Osteocyte (in vitro differentiated cells): Measurements from ENCODE around the gene DIPK1A. TPM values are rescaled to one million over a fixed set of nuclear protein-coding genes. Genes with fewer than 3 reads are reported as not detected.
A peak's percentile ranks its signal among the peaks of the same experiment; 100 is the strongest.

Experiments
- DNase-seq: peaks from one replicate; pipeline ENCODE4 v3.0.0; 2021; ENCODE audit warnings: mixed read lengths; ENCODE audit not compliant: unreplicated experiment; ENCODE audit errors: extremely low spot score
- H3K27ac Mint-ChIP-seq: one replicate; pipeline ENCODE4 v1.8.0; 2021; ENCODE audit warnings: mild to moderate bottlenecking, mixed read lengths; ENCODE audit not compliant: unreplicated experiment
- H3K27me3 Mint-ChIP-seq: one replicate; pipeline ENCODE4 v1.8.0; 2021; ENCODE audit warnings: mixed read lengths; ENCODE audit not compliant: unreplicated experiment
- H3K36me3 Mint-ChIP-seq: one replicate; pipeline ENCODE4 v1.8.0; 2021; ENCODE audit warnings: mixed read lengths; ENCODE audit not compliant: unreplicated experiment
- H3K4me1 Mint-ChIP-seq: one replicate; pipeline ENCODE4 v1.8.0; 2021; ENCODE audit warnings: mixed read lengths; ENCODE audit not compliant: unreplicated experiment
- H3K4me3 Mint-ChIP-seq: one replicate; pipeline ENCODE4 v1.8.0; 2021; ENCODE audit warnings: mild to moderate bottlenecking, moderate library complexity, mixed read lengths; ENCODE audit not compliant: unreplicated experiment
- H3K9me3 Mint-ChIP-seq: one replicate; pipeline ENCODE4 v1.8.0; 2021; ENCODE audit warnings: mixed read lengths; ENCODE audit not compliant: unreplicated experiment
- CTCF ChIP-seq: fragments of 200-600 bp; sonication (generic); IDR thresholded peaks from 2 replicates; pipeline ENCODE4 v1.5.0; 2021; ENCODE audit warnings: antibody characterized with exemption, mild to moderate bottlenecking, moderate library complexity
- total RNA-seq: library from RNA; stranded (reverse); gene quantifications from 2 replicates; pipeline ENCODE4 v1.2.1, GENCODE V29; 2021

Gene DIPK1A
- total RNA-seq, 1 donor from 2014 or later = 6.3 TPM

- H3K4me3 Mint-ChIP-seq = no peak overlapping the region
- peaks cover 2% of the 10 kb centered on the region for H3K4me1 Mint-ChIP-seq
- no peaks in the 10 kb centered on the region for H3K36me3 Mint-ChIP-seq
- peaks cover 13% of the 10 kb centered on the region for H3K27me3 Mint-ChIP-seq
- H3K9me3 Mint-ChIP-seq = no peaks in the 10 kb centered on the region
- no peak for DNase-seq
- H3K27ac Mint-ChIP-seq = no peak overlapping the region
- no peak for TF ChIP-seq CTCF
Measured at GRCh38 chr1:92816732-92817131, 144.5 kb downstream of the DIPK1A start.

- Mint-ChIP-seq H3K4me3 (no peak overlapping the region), H3K9me3 (no peaks in the 10 kb centered on the region), H3K4me1 (peaks cover 5% of the 10 kb centered on the region), H3K36me3 (no peaks in the 10 kb centered on the region), H3K27me3 (peaks cover 3% of the 10 kb centered on the region), H3K27ac (no peak overlapping the region)
- no peak for TF ChIP-seq CTCF
- DNase-seq = no peak
Measured at GRCh38 chr1:92808381-92808780, 152.9 kb downstream of the DIPK1A start.

GRCh38 chr1:92805216-92805615, 156.0 kb downstream of the DIPK1A start:
- no peak for TF ChIP-seq CTCF
- H3K27me3 Mint-ChIP-seq = no peaks in the 10 kb centered on the region
- H3K36me3 Mint-ChIP-seq = no peaks in the 10 kb centered on the region
- no peak overlapping the region for H3K4me3 Mint-ChIP-seq
- DNase-seq = no peak
- no peak overlapping the region for H3K27ac Mint-ChIP-seq
- H3K4me1 Mint-ChIP-seq = peaks cover 5% of the 10 kb centered on the region
- H3K9me3 Mint-ChIP-seq = no peaks in the 10 kb centered on the region

- no peak for TF ChIP-seq CTCF
- H3K4me1 Mint-ChIP-seq = peaks cover 5% of the 10 kb centered on the region
- peak overlapping the region; percentile 64 for H3K27ac Mint-ChIP-seq
- H3K9me3 Mint-ChIP-seq = no peaks in the 10 kb centered on the region
- H3K36me3 Mint-ChIP-seq = no peaks in the 10 kb centered on the region
- no peaks in the 10 kb centered on the region for H3K27me3 Mint-ChIP-seq
- no peak for DNase-seq
- peak overlapping the region; percentile 52 for H3K4me3 Mint-ChIP-seq
Measured at GRCh38 chr1:92804721-92805201, 156.5 kb downstream of the DIPK1A start.

- Mint-ChIP-seq H3K4me3 (no peak overlapping the region), H3K27me3 (no peaks in the 10 kb centered on the region), H3K9me3 (no peaks in the 10 kb centered on the region), H3K36me3 (no peaks in the 10 kb centered on the region), H3K27ac (no peak overlapping the region), H3K4me1 (peaks cover 5% of the 10 kb centered on the region)
- DNase-seq = no peak
- TF ChIP-seq CTCF = no peak
Measured at GRCh38 chr1:92803140-92803887, 157.9 kb downstream of the DIPK1A start.
